HepG2 (cell line): ENCODE measurements around the gene SMIM20. TPM values are rescaled to one million over a fixed set of nuclear protein-coding genes. Genes with fewer than 3 reads are reported as not detected.

Source experiments
- ATAC-seq: fragments of 200-7000 bp; cut with Tn5 transposase; 3 replicates; pipeline ENCODE4 v1.9.1; 2020; ENCODE audit warnings: mild to moderate bottlenecking, moderate library complexity
- BruUV-seq: library from RNA; stranded (reverse); fragments of 400-500 nt; replicated peaks from 2 replicates; lab custom pipeline; 2021; lab: Mats Ljungman, UMichigan
- CTCF ChIA-PET: fragments of 300-600 bp; formaldehyde crosslinking; extraction: SDS; loops from one replicate; lab custom pipeline; 2021; ENCODE audit warnings: low total read pairs, inconsistent platforms, low intra/inter-chr PET ratio; lab: Yijun Ruan, JAX
- POLR2A ChIA-PET: fragments of 350-600 bp; sonication (Branson Sonifier 250); formaldehyde crosslinking; loops from one replicate; lab custom pipeline; 2020; ENCODE audit warnings: antibody characterized with exemption, inconsistent platforms; lab: Yijun Ruan, JAX
- DNase-seq: peaks from one replicate; pipeline ENCODE4 v3.0.0-alpha.2; 2015; ENCODE audit warnings: low spot score
- FAIRE-seq: peaks from 3 replicates; lab custom pipeline; 2011; peaks lifted over from hg19 to GRCh38; lab: Jason Lieb, UNC
- H2AFZ ChIP-seq: one replicate; pipeline ENCODE4 v1.6.1; 2011; ENCODE audit warnings: low read length, inconsistent platforms
- H3K27ac ChIP-seq: fragments of 300-600 bp; 3 replicates; pipeline ENCODE4 v1.8.0; 2011; ENCODE audit warnings: mixed run types, mild to moderate bottlenecking, mixed read lengths, low read length, inconsistent platforms; ENCODE audit not compliant: insufficient read depth; ENCODE audit errors: extremely low read length
- H3K27me3 ChIP-seq, 2 experiments: fragments of 200-600 bp in 1 of 2; 2 replicates in 1 of 2; 3 replicates in 1 of 2; pipeline versions ENCODE4 v1.6.0 to v1.8.0; 2011; ENCODE audit warnings: low read length in 2 of 2, mild to moderate bottlenecking in 2 of 2, moderate library complexity in 2 of 2, inconsistent platforms in 1 of 2; ENCODE audit not compliant: insufficient read depth in 2 of 2, control insufficient read depth in 1 of 2
- H3K36me3 ChIP-seq, 2 experiments: fragments of 200-600 bp in 1 of 2; replicated peaks in 1 of 2; 2 replicates in 1 of 2; 3 replicates in 1 of 2; pipeline versions ENCODE4 v1.5.1 to v1.8.0; 2011; ENCODE audit warnings: low read length in 2 of 2, inconsistent platforms in 1 of 2; ENCODE audit not compliant: insufficient read depth in 2 of 2, control insufficient read depth in 1 of 2
- H3K4me1 ChIP-seq: 2 replicates; pipeline ENCODE4 v1.5.1; 2012; ENCODE audit warnings: low read length, inconsistent platforms; ENCODE audit not compliant: insufficient read depth
- H3K4me2 ChIP-seq: 2 replicates; pipeline ENCODE4 v1.6.0; 2011; ENCODE audit warnings: low read depth, low read length, inconsistent platforms
- H3K4me3 ChIP-seq, 3 experiments: fragments of 200-600 bp in 1 of 3; sonication (generic), shearing (Covaris generic) in 1 of 3; replicated peaks in 1 of 3; 2 replicates each; pipeline ENCODE4 v1.5.1; 2011 to 2016; ENCODE audit warnings: low read length in 3 of 3, inconsistent platforms in 2 of 3, low read depth in 2 of 3, mild to moderate bottlenecking in 2 of 3, control low read depth in 1 of 3, mixed read lengths in 1 of 3; ENCODE audit not compliant: insufficient read depth in 1 of 3
- H3K79me2 ChIP-seq: one replicate; pipeline ENCODE4 v1.6.1; 2011; ENCODE audit warnings: low read length, inconsistent platforms; ENCODE audit not compliant: insufficient read depth
- H3K9ac ChIP-seq: 2 replicates; pipeline ENCODE4 v1.6.0; 2011; ENCODE audit warnings: mild to moderate bottlenecking, low read depth, low read length, inconsistent platforms; ENCODE audit not compliant: insufficient read depth
- H3K9me3 ChIP-seq: 2 replicates; pipeline ENCODE4 v1.5.1; 2012; ENCODE audit warnings: mild to moderate bottlenecking, low read length
- H4K20me1 ChIP-seq: 2 replicates; pipeline ENCODE4 v1.6.0; 2011; ENCODE audit warnings: inconsistent platforms, mild to moderate bottlenecking, low read length, moderate library complexity; ENCODE audit not compliant: insufficient read depth
- CENPT ChIP-seq: sonication (generic); formaldehyde crosslinking; IDR thresholded peaks from 2 replicates; pipeline ENCODE4 v1.8.0; 2022; ENCODE audit warnings: low read depth, mild to moderate bottlenecking, moderate library complexity, missing genetic modification reagents
- DPF2 ChIP-seq: sonication (generic); formaldehyde crosslinking; IDR thresholded peaks from 2 replicates; pipeline ENCODE4 v1.4.0; 2020; ENCODE audit warnings: mild to moderate bottlenecking, low read depth, missing genetic modification reagents, borderline replicate concordance
- JUND ChIP-seq: sonication (generic); formaldehyde crosslinking; IDR thresholded peaks from 2 replicates; pipeline ENCODE4 v1.8.0; 2022; ENCODE audit warnings: mild to moderate bottlenecking, missing genetic modification reagents
- KLF15 ChIP-seq: sonication (generic); formaldehyde crosslinking; IDR thresholded peaks from 2 replicates; pipeline ENCODE4 v1.8.1; 2023; ENCODE audit warnings: borderline replicate concordance, mild to moderate bottlenecking, inconsistent platforms, missing genetic modification reagents, mixed read lengths
- MED1 ChIP-seq: sonication (generic); formaldehyde crosslinking; IDR thresholded peaks from 2 replicates; pipeline ENCODE4 v1.4.0; 2020; ENCODE audit warnings: missing genetic modification reagents
- MTERF4 ChIP-seq: sonication (generic); formaldehyde crosslinking; IDR thresholded peaks from 2 replicates; pipeline ENCODE4 v1.8.0; 2023; ENCODE audit warnings: mild to moderate bottlenecking, missing genetic modification reagents
- PHF20 ChIP-seq: sonication (generic); formaldehyde crosslinking; IDR thresholded peaks from 2 replicates; pipeline ENCODE4 v1.5.0; 2020; ENCODE audit warnings: mild to moderate bottlenecking, missing genetic modification reagents
- SNAPC2 ChIP-seq: sonication (generic); formaldehyde crosslinking; IDR thresholded peaks from 2 replicates; pipeline ENCODE4 v1.8.1; 2022; ENCODE audit warnings: mild to moderate bottlenecking, missing genetic modification reagents
- THAP9 ChIP-seq: sonication (generic); formaldehyde crosslinking; IDR thresholded peaks from 2 replicates; pipeline ENCODE4; 2020; ENCODE audit warnings: missing genetic modification reagents, mild to moderate bottlenecking, borderline replicate concordance
- TMF1 ChIP-seq: sonication (generic); formaldehyde crosslinking; IDR thresholded peaks from 2 replicates; pipeline ENCODE4 v1.8.1; 2022; ENCODE audit warnings: low read depth, missing genetic modification reagents
- ZKSCAN1 ChIP-seq: fragments of 150-350 bp; IDR thresholded peaks from 2 replicates; pipeline ENCODE4 v1.6.1; 2014; ENCODE audit warnings: low read length
- ZNF383 ChIP-seq: sonication (generic); formaldehyde crosslinking; IDR thresholded peaks from 2 replicates; pipeline ENCODE4 v1.4.0; 2020; ENCODE audit warnings: missing genetic modification reagents, mild to moderate bottlenecking, borderline replicate concordance
- ZNF678 ChIP-seq: sonication (generic); formaldehyde crosslinking; IDR thresholded peaks from 2 replicates; pipeline ENCODE4 v1.4.0; 2020; ENCODE audit warnings: mild to moderate bottlenecking, missing genetic modification reagents
- WGBS: methylation state at CpG from one replicate; pipeline ENCODE4 v1.1.6; 2017; ENCODE audit warnings: low lambda C conversion rate; 5-methylcytosine and 5-hydroxymethylcytosine counted together
- in situ Hi-C: cut with HindIII; loops from 2 replicates; pipeline ENCODE4 v1.10.0; 2017; ENCODE audit warnings: low pct_unique_long_range_greater_than_20kb; ENCODE audit not compliant: extremely low pct_ligation_motif_present
- intact Hi-C: fragments of 100-400 bp; cut with micrococcal nuclease; formaldehyde crosslinking; loops from one replicate; pipeline ENCODE4 v1.10.0; 2022; ENCODE audit not compliant: unreplicated experiment
- polyA plus RNA-seq, 8 experiments: library from polyadenylated mRNA; depleted of rRNA in 3 of 8; stranded (reverse) in 7 of 8; unstranded in 1 of 8; fragments of >200 nt; fragmentation: Illumina TruSeq in 4 of 8; extraction: Trizol in 4 of 8; gene quantifications; 2 replicates each; pipeline versions ENCODE4 v1.2.1 to v1.2.3, GENCODE V29; 2011 to 2016; ENCODE audit warnings: low read depth in 4 of 8, missing spikeins in 1 of 8, mixed read lengths in 1 of 8; ENCODE audit not compliant: insufficient read depth in 1 of 8
- total RNA-seq, 5 experiments: library from RNA; depleted of rRNA; stranded (reverse); fragments of >200 nt; fragmentation: Illumina TruSeq; extraction: Trizol; gene quantifications; 2 replicates each; pipeline ENCODE4 v1.2.3, GENCODE V29; 2016; ENCODE audit warnings: low read depth in 1 of 5
- TF ChIP-seq, protein P1 (sequence below): sonication (generic); formaldehyde crosslinking; conservative IDR thresholded peaks from 2 replicates; pipeline ENCODE4 v1.8.0; 2022; ENCODE audit warnings: missing genetic modification reagents
- TF ChIP-seq, protein P2 (sequence below): sonication (generic); formaldehyde crosslinking; IDR thresholded peaks from 2 replicates; pipeline ENCODE4 v1.8.1; 2022; ENCODE audit warnings: mild to moderate bottlenecking, missing genetic modification reagents
- TF ChIP-seq, protein P3 (sequence below): sonication (generic); formaldehyde crosslinking; IDR thresholded peaks from 2 replicates; pipeline ENCODE4 v1.4.0; 2020; ENCODE audit warnings: missing genetic modification reagents

The SMIM20 gene
- total and polyA plus RNA-seq, 2 of the 13 experiments (the other 11 are each of a cell fraction or from before 2014, with no cell fraction given): 26.3 to 30.2 TPM

DNA sequence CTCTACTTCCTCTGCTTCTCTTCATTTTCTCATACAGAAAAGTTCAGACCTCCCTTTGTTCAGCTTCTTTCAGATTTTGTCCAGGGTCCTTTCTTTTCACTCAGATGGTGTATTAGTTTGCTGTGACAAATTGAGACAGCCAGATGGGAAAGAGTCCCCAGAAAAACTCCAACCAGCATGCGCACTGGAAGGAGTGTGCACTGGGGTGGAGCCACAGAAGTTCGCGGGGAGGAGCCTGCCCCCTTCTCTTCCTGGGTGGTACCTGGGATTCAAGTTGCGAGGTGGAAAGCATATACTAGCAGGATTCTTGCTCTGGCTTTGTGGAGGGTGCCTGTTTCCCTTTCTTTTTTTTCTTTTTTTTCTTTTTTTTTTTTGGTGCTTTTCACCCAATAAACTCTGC lies 51.6 kb downstream of the SMIM20 start (continued):
- TF ChIP-seq, protein P1, sequence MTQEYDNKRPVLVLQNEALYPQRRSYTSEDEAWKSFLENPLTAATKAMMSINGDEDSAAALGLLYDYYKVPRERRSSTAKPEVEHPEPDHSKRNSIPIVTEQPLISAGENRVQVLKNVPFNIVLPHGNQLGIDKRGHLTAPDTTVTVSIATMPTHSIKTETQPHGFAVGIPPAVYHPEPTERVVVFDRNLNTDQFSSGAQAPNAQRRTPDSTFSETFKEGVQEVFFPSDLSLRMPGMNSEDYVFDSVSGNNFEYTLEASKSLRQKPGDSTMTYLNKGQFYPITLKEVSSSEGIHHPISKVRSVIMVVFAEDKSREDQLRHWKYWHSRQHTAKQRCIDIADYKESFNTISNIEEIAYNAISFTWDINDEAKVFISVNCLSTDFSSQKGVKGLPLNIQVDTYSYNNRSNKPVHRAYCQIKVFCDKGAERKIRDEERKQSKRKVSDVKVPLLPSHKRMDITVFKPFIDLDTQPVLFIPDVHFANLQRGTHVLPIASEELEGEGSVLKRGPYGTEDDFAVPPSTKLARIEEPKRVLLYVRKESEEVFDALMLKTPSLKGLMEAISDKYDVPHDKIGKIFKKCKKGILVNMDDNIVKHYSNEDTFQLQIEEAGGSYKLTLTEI (CRISPR knock-in tag): no peak
- TF ChIP-seq JUND: no peak
- no peak for TF ChIP-seq TMF1
- TF ChIP-seq DPF2: no peak
- TF ChIP-seq CENPT (CRISPR knock-in tag): no peak

GRCh38 chr4:25966171-25966570 lies 52.2 kb downstream of the SMIM20 start:
- POLR2A ChIA-PET: interaction anchor here (0.7 kb wide), 1 partner anchor 336 kb away, joined by 3 read pairs; no protein-coding TSS in a partner anchor
- CTCF ChIA-PET: no interaction called here
- TF ChIP-seq THAP9 (CRISPR knock-in tag): no peak
- TF ChIP-seq MED1 (CRISPR knock-in tag): no peak
- TF ChIP-seq PHF20 (CRISPR knock-in tag): no peak
- no peak for TF ChIP-seq ZNF678 (CRISPR knock-in tag)
- TF ChIP-seq KLF15: no peak
- no peak for TF ChIP-seq MTERF4
- no peak for TF ChIP-seq ZKSCAN1
- TF ChIP-seq ZNF383 (CRISPR knock-in tag): no peak
- TF ChIP-seq, protein P2, sequence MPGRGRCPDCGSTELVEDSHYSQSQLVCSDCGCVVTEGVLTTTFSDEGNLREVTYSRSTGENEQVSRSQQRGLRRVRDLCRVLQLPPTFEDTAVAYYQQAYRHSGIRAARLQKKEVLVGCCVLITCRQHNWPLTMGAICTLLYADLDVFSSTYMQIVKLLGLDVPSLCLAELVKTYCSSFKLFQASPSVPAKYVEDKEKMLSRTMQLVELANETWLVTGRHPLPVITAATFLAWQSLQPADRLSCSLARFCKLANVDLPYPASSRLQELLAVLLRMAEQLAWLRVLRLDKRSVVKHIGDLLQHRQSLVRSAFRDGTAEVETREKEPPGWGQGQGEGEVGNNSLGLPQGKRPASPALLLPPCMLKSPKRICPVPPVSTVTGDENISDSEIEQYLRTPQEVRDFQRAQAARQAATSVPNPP: no peak
- TF ChIP-seq, protein P3, sequence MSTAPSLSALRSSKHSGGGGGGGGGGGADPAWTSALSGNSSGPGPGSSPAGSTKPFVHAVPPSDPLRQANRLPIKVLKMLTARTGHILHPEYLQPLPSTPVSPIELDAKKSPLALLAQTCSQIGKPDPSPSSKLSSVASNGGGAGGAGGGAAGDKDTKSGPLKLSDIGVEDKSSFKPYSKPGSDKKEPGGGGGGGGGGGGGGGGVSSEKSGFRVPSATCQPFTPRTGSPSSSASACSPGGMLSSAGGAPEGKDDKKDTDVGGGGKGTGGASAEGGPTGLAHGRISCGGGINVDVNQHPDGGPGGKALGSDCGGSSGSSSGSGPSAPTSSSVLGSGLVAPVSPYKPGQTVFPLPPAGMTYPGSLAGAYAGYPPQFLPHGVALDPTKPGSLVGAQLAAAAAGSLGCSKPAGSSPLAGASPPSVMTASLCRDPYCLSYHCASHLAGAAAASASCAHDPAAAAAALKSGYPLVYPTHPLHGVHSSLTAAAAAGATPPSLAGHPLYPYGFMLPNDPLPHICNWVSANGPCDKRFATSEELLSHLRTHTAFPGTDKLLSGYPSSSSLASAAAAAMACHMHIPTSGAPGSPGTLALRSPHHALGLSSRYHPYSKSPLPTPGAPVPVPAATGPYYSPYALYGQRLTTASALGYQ: no peak
- no peak for TF ChIP-seq SNAPC2 (CRISPR knock-in tag)

More at GRCh38 chr4:25966171-25966570, 52.2 kb downstream of the SMIM20 start:
- DNase-seq (no peak), FAIRE-seq (no peak), ATAC-seq (no peak)
- in situ Hi-C loops (no loop called here), intact Hi-C loops (no loop called here)
- no TSS peak for BruUV-seq
- Histone ChIP-seq H3K36me3 (no peaks in the 10 kb centered on the region), H3K9ac (no peak overlapping the region), H3K79me2 (no peaks in the 10 kb centered on the region), H3K27ac (no peak overlapping the region), H2AFZ (no peak overlapping the region), H3K4me3 (no peak overlapping the region), H4K20me1 (no peaks in the 10 kb centered on the region), H3K4me2 (no peak overlapping the region), H3K9me3 (no peaks in the 10 kb centered on the region), H3K4me1 (peaks cover 15% of the 10 kb centered on the region), H3K27me3 (peaks cover 0 to 3% of the 10 kb centered on the region in 2 experiments; a peak in 2 of 5 replicates)
- 2% methylated on average over 3 of the region's 3 CpGs for WGBS
